Fibroblast of skin of back (primary cell): ENCODE data around the gene FAH.
"Not testable (repeated sequence)": the region's sequence is repeated elsewhere in the genome, so short reads cannot be mapped to it uniquely, and the experiment has no call there.

Source experiments
- DNase-seq: peaks from one replicate; pipeline ENCODE4 v3.0.0-alpha.2; 2013

The FAH gene

DNA sequence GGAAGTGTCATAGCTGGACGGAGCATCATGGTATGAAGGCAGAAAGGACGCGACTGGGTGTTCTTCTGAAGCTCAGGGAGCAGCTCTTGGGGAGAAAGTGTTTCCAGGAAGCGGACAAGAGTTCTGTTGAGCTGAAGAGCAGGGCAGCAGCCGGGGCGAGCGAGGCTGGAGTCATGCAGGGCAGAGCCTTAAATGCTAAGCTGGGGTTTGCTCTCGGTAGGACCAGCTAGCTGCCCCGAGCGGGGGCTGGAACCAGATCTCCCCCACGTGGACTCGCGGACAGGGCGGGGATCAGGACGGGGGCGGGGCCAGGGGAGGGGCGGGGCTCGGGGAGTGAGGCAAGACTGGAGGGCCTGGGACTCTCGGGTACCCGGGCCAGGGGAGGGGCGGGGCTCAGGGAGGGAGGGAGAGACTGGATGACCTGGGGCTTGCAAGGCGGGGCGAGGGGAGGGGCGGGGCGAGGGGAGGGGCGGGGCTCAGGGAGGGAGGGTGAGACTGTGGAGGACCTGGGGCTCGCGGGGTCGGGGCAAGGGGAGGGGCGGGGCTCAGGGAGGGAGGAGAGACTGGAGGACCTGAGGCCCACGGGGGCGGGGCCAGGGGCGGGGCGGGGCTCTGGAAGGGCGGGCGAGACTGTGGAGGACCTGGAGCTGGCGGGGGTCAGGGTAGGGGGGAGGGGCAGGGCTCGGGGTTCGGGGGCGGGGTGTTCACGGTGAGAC is 461 bp upstream of the FAH start:
- DNase-seq, result peak; percentile 93

DNA sequence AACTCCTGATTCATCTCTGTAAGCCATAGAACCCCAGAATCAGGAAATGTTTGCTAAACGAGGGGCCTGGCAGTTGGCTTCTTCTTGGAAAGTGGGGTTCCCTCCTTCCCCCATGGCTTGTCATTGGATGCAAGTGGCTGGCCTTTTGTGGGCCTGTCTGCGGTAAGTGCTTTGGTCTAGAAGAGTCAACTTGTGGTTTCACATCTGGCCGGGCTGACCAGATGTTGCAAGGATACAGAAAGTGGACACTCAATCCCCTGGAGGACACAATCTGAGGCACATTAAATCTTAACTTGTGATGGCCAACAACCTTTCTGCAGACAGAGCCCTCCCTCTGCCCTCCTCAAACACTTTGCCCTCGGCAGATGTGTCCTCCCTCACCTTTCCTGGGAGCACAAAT is 1.1 kb downstream of the FAH start:
- no peak for DNase-seq

DNA sequence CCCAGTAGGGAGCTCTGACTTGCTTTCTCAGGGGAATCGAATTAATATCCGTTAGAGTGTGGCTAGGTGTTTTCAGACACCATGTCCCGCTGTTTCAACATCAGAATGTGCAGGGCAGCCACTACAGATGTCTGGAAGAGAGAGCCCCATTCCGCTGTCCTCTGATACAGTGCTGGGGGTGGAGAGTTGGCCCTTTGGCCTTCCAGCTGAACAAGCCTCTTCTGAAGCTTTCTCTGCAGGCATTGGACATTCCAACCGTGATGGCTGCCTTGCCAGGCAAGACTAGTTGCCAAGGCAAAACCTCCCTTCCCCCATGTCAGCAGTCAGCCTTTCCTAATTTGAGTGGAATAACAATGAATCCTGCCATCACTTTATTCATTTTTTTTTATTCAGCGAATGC is 1.5 kb downstream of the FAH start:
- DNase-seq, result no peak

DNA sequence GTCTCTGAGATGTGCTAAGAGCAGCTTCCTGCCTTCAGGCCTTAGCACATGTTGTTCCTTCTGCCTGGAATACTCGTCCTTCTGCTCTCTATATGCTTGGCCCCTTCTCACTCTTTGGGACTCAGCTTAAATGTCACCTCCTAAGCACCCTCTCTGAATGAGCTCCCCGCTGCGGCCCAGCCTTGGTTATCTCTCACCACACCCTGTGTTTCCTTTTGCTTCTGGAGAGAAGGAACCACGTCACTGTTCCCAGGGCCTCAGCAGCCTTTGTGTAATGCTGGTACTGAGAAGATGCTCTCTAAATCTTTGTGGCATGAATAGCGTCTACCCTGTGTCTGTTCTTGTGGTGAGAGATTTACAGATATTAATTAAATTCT is 2.2 kb downstream of the FAH start:
- no peak for DNase-seq

DNA sequence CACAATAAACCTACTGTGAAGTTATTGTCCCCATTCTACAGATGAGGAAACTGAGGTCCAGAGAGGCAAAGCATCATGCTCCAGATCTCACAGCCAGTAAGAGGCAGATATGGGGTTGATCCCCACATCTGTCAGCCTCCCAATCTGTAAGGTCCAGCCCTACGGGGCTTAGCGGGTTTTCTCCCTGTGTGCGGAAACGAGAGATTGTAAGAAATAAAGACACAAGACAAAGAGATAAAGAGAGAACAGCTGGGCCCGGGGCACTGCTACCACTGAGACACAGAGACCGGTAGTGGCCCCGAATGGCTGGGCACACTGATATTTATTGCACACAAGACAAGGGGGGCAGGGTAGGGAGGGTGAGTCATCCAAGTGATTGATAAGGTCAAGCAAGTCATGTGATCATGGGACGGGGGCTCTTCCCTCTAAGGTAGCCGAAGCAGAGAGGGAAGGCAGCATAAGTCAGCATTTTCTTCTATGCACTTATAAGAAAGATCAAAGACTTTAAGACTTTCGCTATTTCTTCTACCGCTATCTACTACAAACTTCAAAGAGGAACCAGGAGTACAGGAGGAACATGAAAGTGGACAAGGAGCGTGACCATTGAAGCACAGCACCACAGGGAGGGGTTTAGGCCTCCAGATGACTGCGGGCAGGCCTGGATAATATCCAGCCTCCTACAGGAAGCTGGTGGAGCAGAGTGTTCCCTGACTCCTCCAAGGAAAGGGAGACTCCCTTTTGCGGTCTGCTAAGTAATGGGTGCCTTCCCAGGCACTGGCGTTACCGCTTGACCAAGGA is 2.8 kb downstream of the FAH start:
- not testable (repeated sequence) for DNase-seq

DNA sequence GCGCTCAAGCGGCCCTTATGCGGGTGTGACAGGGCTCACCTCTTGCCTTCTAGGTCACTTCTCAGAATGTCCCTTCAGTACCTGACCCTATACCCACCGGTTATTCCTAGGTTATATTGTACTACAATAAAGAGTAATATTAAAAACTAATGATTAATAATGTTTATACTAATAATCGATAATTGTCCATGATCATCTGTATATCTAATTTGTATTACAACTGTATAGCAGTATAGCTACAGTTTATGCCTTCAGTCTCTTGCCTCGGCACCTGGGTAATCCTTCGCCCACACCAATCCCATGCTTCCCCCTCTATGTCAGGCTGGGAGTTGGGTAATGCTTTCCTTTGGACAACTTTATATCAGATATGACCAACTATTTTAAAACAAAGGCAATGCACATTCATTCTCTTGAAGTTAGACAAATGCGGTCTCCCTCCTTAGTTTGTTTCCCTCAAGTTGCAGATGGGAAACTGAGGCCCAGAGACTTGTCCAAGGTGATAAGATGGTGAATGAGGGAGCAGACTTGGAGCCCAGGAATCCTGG is 3.4 kb downstream of the FAH start:
- no peak for DNase-seq

DNA sequence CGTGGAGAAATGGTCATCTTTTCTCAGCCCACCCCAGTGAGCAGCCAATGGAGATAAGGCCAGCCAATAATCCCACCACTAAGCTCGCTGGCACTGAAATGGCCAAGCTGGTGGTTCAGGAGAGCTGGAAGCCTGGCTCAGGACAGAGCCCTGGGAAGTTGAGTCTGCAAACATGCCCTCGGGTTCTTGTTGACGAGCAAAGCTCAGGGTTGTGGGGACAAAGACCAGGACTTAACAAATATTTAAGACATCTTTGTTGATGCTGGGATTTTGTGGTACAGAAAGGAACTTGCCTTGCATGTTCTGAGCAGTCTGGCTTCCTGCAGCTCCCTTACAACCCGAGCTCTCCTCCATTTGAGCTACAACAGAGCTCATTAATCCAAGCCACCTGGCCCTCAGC is 4.4 kb downstream of the FAH start:
- no peak for DNase-seq

DNA sequence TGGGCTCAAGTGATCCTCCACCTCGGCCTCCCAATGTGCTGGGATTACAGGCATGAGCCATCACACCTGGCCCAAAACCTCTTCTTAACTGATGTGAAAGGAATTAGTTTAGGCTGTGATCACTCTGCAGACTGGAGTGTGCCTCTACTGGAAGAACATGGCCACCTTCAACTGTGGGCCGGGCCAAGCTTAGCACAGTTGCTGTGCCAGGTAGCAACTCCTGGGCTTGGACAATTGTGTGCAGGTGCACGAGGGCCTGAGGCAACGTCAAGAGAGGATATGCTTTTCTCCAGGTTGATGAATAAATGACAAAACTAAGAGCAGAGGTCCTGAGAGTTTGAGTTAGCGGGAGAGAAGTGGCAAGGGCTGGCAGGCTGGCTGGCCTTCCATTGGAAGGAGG is 6.5 kb downstream of the FAH start:
- DNase-seq, result no peak

DNA sequence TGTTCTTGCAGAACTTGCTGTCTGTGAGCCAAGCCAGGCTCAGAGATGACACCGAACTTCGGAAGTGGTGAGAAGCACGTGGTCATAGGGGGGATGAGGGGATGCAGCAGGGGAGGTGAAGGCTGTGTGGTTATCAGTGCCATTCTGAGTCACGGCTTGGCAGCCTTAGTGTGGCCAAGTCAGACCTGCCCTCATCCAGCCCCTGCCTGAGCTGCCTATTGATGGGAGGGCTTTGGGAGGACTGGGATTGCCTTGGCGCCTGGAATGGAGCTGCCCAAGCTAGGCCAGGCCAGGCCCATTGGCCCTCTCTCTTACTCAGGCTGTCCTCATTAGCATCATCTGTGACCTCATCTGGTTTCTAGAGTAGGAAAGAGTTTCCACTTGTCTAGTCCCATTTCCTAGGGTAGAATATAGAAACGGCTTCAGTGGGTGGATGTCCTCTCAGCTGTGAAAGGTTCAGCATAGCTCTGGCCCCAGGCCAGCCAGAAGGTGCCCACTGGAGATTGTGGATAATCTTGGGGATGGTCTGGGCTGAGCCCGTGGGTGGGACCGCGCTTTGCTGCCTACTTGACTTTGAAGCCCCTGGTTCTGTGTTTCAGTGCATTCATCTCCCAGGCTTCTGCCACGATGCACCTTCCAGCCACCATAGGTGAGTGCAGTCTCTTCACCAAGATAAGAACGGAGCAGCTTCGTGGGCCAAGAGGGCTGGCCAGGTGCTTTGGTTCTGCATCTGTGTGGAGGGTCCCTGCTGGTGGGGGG is 7.2 kb downstream of the FAH start:
- peak; percentile 12 for DNase-seq

DNA sequence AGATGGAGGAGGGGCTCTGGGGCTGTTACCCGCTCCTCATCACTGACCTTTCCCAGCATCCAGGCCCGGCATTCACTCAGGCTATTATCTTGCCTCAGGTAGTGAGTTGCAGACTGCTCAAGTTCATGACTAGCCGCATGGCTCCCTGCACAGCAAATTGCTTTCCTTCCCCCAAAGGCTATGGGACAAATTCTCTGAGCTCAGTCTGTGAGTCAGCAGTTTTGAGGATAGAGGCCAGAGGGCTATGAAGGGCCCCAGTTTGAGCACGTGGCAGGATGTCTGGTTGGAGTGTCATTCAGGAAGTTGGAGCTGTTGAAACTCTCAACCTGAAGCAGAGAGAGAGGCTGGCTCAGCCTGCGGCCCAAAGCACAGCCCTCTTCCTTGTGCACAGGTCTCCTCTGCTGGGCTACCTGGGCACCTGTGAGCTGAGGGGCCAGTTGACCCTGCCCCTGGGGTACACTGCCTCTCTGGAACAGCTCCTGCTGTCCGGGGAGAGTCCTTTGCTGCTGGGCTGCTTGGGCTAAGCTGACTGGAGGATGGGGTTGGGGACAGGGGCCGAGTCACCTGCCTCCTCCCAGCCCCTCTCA is 7.9 kb downstream of the FAH start:
- peak; percentile 91 for DNase-seq

DNA sequence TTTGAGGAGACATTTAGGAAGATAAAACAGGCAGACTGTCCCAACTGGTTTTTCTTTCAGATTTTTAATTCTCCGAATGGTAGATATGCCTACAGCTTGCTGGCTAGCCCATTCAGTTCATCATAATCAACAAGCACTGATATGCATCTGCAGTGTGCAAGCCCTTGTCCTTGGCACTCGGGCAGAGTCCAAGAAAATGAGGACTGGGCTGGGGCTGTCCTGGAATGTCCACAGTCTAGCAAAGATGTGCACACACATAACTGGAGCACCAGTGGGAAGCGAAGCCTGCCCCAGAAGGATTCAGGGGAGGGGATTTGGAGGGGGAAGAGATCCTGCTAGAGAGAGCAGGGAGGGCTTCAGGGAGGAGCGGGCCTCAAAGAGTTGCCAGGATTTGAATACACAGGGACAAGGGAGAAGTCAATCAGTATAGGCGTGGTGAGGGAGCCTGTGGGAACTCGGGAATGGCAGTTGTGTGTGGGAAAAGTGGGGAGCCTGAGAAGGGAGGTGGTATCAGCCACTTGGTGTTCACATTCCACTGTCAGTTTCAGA is 8.7 kb downstream of the FAH start:
- no peak for DNase-seq

DNA sequence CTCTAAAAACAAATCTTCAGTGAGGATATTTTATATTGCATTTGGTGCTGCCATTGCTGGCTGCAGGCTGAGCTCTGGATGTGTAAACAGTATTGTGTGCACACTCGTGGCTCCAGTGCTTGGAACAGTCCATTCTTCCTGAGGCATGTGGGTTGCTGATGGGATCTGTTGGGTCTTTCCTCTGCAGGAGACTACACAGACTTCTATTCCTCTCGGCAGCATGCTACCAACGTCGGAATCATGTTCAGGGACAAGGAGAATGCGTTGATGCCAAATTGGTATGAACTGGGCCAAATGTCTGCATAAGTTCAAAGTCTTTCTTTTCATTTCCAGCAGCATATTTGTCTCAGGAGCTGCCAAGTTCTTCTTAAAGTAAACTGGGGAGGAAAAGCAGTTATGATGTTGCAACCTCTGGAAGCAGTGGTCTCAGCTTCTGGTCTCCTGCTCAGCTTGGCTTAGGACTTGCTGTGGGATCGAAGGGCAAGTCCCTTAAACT is 9.3 kb downstream of the FAH start:
- no peak for DNase-seq

DNA sequence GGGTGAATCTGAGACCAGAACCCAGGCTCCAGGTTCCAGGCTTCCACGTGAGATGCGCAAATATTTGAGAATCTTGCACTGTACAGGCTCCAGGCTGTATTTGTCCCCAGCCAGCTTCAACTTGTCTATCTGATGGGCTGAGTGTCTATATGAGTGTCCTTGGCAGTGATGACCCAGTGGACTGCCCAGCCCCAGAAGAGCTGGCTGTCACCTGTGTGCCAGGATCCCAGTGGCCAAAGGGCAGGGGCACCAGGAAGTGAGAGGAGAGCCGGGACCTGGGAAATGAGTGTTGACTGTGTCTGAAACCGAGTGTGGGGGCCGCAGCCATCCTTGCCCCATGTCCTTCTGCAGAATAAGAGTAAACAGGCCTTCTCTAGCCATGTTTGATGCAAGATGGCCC is 10.4 kb downstream of the FAH start:
- DNase-seq, result no peak

DNA sequence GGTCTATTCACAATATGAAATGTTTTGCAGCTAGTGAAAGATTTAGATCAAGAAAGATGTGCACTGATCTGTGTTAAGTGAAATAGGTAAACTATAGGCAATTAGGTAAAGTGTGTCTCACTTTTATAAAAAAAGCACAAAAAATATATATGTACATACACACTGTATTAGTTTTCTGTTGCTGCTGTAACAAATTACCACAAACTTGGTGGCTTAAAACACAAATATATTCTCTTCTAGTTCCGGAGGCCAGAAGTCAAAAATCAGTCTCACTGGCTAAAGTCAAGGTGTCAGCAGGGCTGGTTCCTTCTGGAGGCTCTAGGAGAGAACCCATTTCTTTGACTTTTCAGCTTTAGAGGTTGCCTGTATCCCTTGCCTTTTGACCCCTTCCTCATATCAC is 11.1 kb downstream of the FAH start:
- DNase-seq, result no peak

DNA sequence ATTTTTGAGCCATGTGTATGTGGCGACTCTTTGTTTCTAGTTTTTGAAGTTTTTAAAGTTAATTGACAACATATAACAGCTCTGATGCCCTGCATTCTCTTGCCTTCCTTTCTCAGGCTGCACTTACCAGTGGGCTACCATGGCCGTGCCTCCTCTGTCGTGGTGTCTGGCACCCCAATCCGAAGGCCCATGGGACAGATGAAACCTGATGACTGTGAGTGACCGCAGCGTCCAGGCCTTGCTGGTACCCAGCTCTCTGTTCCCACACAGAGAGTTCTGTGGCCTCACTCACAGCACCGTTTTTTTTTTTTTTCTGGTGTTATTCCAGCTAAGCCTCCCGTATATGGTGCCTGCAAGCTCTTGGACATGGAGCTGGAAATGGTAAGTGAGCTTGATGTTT is 15.1 kb downstream of the FAH start:
- no peak for DNase-seq

DNA sequence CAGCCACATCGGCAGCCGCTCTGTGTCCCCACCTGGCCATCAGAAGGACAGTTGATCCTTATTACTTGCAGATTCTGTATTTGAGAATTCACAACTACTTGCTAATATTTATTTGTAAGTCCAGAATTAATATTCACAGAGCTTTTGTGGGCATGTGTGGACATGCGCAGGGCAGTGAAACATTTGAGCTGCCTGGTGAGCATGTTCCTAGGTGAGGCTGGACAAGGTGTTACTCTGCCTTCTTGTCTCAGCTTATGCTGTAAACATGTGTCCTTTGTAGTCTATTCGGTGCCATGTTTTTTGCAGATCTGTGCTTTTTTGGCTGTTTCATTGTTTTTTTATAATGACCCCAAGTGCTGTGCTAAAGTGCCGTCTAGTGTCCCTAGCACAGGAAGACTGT is 15.6 kb downstream of the FAH start:
- DNase-seq, result no peak

DNA sequence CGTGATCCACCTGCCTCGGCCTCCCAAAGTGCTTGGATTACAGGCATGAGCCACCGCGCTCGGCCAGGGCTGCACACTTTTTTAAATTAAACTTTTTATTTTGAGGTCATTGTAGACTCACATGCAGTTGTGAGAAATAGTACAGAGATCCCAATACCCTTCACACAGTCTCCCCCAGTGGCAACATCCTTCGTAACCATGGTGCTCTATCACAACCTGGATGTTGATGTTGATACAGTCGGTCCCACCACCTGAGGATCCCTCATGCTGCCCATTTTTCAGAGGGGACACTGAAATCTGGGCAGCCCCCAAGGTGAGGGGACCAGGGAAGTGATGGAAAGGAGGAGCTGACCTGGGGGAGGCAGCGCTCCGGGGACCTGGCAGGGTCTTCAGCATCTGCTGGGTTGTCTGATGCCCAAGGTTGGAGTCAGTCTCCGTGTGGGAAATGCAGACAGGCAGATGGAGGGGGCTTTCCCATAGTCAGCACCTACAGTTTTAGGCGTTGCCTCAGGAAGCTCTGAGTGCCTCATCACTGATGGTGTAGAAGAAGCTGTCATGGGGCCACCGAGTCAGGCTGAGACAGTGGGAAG is 17.1 kb downstream of the FAH start:
- no peak for DNase-seq

DNA sequence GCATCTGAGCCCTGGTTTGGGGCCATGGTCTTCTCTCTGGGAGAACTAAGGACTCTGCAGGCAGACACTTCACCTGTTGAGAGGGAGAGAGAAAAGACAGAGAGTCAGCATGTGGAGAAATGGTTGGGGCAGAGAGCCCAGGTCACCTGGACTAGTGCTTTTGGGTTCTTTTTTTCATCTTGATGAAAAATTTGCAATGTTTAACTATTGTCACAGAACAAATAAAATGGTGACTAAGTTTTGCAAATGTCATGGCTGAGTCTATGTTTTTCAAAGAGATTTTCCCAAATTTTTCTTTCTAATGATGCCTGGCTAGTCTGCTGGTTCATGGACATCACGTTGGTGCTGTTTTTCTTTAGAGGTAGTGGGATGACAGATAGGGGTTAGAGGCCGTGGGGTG is 17.8 kb downstream of the FAH start:
- DNase-seq, result no peak

DNA sequence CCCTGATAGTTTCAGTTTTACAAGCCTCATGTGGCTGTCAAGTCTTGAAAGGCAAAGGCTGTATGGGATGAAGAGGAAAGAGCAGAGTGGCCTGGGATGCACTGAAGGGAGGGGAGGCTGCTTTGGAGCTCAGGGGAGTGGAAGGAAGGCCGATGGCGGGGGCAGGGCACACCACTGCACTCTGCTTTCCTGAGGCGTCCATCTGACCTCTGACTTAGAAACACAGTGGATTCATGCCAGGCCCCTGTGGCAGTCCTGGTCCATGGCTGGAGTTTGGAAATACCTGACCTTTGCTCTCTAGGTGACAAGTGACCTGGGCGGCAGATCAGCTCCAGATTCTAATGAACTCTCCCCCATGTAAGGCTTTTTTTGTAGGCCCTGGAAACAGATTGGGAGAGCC is 19.0 kb downstream of the FAH start:
- DNase-seq, result no peak

DNA sequence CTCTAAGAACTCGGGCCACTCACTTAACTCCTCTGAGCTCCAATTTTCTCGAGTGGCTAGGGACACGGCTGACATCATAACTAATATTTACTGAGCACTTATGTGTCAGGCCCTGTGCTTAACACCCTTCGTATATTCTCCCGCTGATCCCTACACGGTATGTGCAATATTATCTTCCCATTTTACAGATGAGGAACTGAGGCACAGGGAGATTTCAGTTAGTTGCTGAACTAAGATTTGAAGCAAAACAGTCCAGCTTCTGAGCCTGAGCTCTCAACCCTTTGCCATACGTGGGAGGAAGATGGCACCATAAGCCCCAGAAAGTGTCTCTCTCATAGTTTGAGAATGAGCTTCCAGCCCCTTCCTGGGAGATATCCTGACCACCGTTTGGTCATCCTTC is 19.6 kb downstream of the FAH start:
- no peak for DNase-seq

DNA sequence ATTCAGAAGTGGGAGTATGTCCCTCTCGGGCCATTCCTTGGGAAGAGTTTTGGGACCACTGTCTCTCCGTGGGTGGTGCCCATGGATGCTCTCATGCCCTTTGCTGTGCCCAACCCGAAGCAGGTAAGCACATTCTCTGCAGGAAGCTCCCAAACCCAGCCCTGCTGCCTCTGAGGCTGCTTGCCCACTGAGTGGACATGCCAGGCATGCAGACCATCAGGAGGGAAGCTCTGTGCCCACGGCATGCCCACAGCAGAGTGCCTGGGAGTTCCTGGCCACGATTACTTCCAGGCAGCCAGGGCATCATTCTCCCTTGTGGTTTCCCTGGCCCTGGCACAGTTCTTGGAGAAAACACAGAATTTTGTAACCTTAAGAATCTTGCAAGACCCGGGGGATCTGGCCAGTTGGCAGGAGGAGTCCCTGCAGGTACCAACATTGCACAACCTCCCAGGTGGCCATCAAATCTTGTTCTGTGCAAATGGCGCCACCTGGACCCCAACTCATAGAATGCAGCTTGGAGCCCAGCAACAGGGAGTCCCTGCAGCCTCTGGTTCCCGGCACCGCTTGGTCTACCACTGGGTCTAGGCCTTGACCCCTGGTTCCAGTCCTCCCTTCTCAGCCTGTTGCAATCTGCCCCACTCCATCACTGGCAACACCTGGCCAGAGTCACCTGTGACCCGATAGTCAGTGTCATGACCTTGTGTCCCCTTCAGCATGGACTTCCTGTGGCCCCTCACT is 20.4 kb downstream of the FAH start:
- peak; percentile 45 for DNase-seq
